Measurements from ENCODE around the gene FAM3C.

Gene FAM3C

GRCh38 chr7:121410829-121411596, 14.9 kb upstream of the FAM3C start:
- DNase-seq (ENCODE audit: low read depth), result no peak
- no peak overlapping the region for H3K4me3 ChIP-seq (ENCODE audit: control insufficient read depth, low read depth, low read length)
- no peak for TF ChIP-seq CTCF (IDR thresholded peaks at IDR 0.05; ENCODE audit: control insufficient read depth, insufficient read depth, low read depth, low read length, missing control alignments)

GRCh38 chr7:121406944-121407343, 10.8 kb upstream of the FAM3C start:
- no peak overlapping the region for H3K4me3 ChIP-seq (ENCODE audit: control insufficient read depth, low read depth, low read length)
- DNase-seq (ENCODE audit: low read depth), result no peak
- TF ChIP-seq CTCF (IDR thresholded peaks at IDR 0.05; ENCODE audit: control insufficient read depth, insufficient read depth, low read depth, low read length, missing control alignments), result no peak

GRCh38 chr7:121406461-121406860, 10.4 kb upstream of the FAM3C start:
- no peak for DNase-seq (ENCODE audit: low read depth)
- no peak for TF ChIP-seq CTCF (IDR thresholded peaks at IDR 0.05; ENCODE audit: control insufficient read depth, insufficient read depth, low read depth, low read length, missing control alignments)

GRCh38 chr7:121404348-121404747, 8.2 kb upstream of the FAM3C start:
- H3K4me3 ChIP-seq (ENCODE audit: control insufficient read depth, low read depth, low read length), result no peak overlapping the region
- no peak for TF ChIP-seq CTCF (IDR thresholded peaks at IDR 0.05; ENCODE audit: control insufficient read depth, insufficient read depth, low read depth, low read length, missing control alignments)
- no peak for DNase-seq (ENCODE audit: low read depth)

More at GRCh38 chr7:121406461-121406860, 10.4 kb upstream of the FAM3C start:
- H3K4me3 ChIP-seq (ENCODE audit: control insufficient read depth, low read depth, low read length), result no peak overlapping the region

GRCh38 chr7:121402701-121403100, 6.6 kb upstream of the FAM3C start:
- no peak overlapping the region for H3K4me3 ChIP-seq (ENCODE audit: control insufficient read depth, low read depth, low read length)
- no peak for TF ChIP-seq CTCF (IDR thresholded peaks at IDR 0.05; ENCODE audit: control insufficient read depth, insufficient read depth, low read depth, low read length, missing control alignments)
- DNase-seq (ENCODE audit: low read depth), result no peak

- H3K4me3 ChIP-seq (ENCODE audit: control insufficient read depth, low read depth, low read length), result no peak overlapping the region
- TF ChIP-seq CTCF (IDR thresholded peaks at IDR 0.05; ENCODE audit: control insufficient read depth, insufficient read depth, low read depth, low read length, missing control alignments), result no peak
- DNase-seq (ENCODE audit: low read depth), result no peak
Measured at GRCh38 chr7:121401896-121402295, 5.8 kb upstream of the FAM3C start.
